H9 (cell line): ENCODE measurements around the gene ARL8A. TPM values are rescaled to one million over a fixed set of nuclear protein-coding genes. Genes with fewer than 3 reads are reported as not detected.

Experiments used
- DNase-seq: peaks from one replicate; pipeline ENCODE4 v3.0.0-alpha.2; 2017
- H2AFZ ChIP-seq: one replicate; pipeline ENCODE4 v1.6.1; 2013; ENCODE audit warnings: mild to moderate bottlenecking, low read length, control low read depth, moderate library complexity
- H2AK5ac ChIP-seq: 2 replicates; pipeline ENCODE4 v1.6.1; 2013; ENCODE audit warnings: low read length, control low read depth, mixed read lengths; ENCODE audit not compliant: insufficient read length
- H2BK120ac ChIP-seq: one replicate; pipeline ENCODE4 v1.6.1; 2013; ENCODE audit warnings: low read depth, mild to moderate bottlenecking, low read length, control low read depth, inconsistent platforms; ENCODE audit not compliant: poor library complexity, severe bottlenecking
- H2BK12ac ChIP-seq: 2 replicates; pipeline ENCODE4 v1.6.1; 2013; ENCODE audit warnings: low read length, control low read depth, mixed read lengths, low read depth; ENCODE audit not compliant: insufficient read length
- H2BK15ac ChIP-seq: 2 replicates; pipeline ENCODE4 v1.6.1; 2013; ENCODE audit warnings: low read depth, low read length, control low read depth
- H2BK20ac ChIP-seq: one replicate; pipeline ENCODE4 v1.6.1; 2013; ENCODE audit warnings: low read depth, mild to moderate bottlenecking, low read length, control low read depth, inconsistent platforms; ENCODE audit not compliant: poor library complexity, severe bottlenecking
- H2BK5ac ChIP-seq: 2 replicates; pipeline ENCODE4 v1.6.1; 2013; ENCODE audit warnings: low read length, control low read depth, mixed read lengths; ENCODE audit not compliant: insufficient read length
- H3K14ac ChIP-seq: 2 replicates; pipeline ENCODE4 v1.6.1; 2013; ENCODE audit warnings: low read length, control low read depth; ENCODE audit not compliant: insufficient read depth
- H3K18ac ChIP-seq: 2 replicates; pipeline ENCODE4 v1.6.1; 2013; ENCODE audit warnings: low read depth, mild to moderate bottlenecking, mixed read lengths, low read length, control low read depth; ENCODE audit not compliant: insufficient read length
- H3K23ac ChIP-seq: 2 replicates; pipeline ENCODE4 v1.6.1; 2013; ENCODE audit warnings: low read length, control low read depth, mixed read lengths, low read depth; ENCODE audit not compliant: insufficient read length
- H3K23me2 ChIP-seq: 2 replicates; pipeline ENCODE4 v1.6.1; 2013; ENCODE audit warnings: low read depth, mild to moderate bottlenecking, mixed read lengths, low read length, control low read depth; ENCODE audit not compliant: insufficient read length, poor library complexity, severe bottlenecking
- H3K27ac ChIP-seq: 2 replicates; pipeline ENCODE4 v1.5.1; 2013; ENCODE audit warnings: low read length, control low read depth, mixed read lengths, low read depth; ENCODE audit not compliant: insufficient read length
- H3K27me3 ChIP-seq: 2 replicates; pipeline ENCODE4 v1.6.1; 2013; ENCODE audit warnings: low read length, control low read depth, inconsistent platforms; ENCODE audit not compliant: insufficient read depth
- H3K4ac ChIP-seq: 2 replicates; pipeline ENCODE4 v1.6.1; 2013; ENCODE audit warnings: low read depth, mild to moderate bottlenecking, control low read depth, inconsistent platforms, low read length, moderate library complexity
- H3K4me1 ChIP-seq: 2 replicates; pipeline ENCODE4 v1.6.1; 2013; ENCODE audit warnings: low read length, control low read depth, inconsistent platforms; ENCODE audit not compliant: insufficient read depth
- H3K4me2 ChIP-seq: 2 replicates; pipeline ENCODE4 v1.6.1; 2013; ENCODE audit warnings: low read length, control low read depth, mixed read lengths; ENCODE audit not compliant: insufficient read length, insufficient read depth
- H3K56ac ChIP-seq: 2 replicates; pipeline ENCODE4 v1.6.1; 2013; ENCODE audit warnings: low read depth, mild to moderate bottlenecking, mixed read lengths, low read length, control low read depth; ENCODE audit not compliant: insufficient read length
- H3K79me1 ChIP-seq: 2 replicates; pipeline ENCODE4 v1.6.1; 2013; ENCODE audit warnings: low read depth, mild to moderate bottlenecking, moderate library complexity, low read length, control low read depth, inconsistent platforms; ENCODE audit not compliant: insufficient read depth, poor library complexity, severe bottlenecking
- H3K79me2 ChIP-seq: 2 replicates; pipeline ENCODE4 v1.6.1; 2013; ENCODE audit warnings: low read length, control low read depth, inconsistent platforms; ENCODE audit not compliant: insufficient read depth
- H3K9ac ChIP-seq: 2 replicates; pipeline ENCODE4 v1.6.1; 2013; ENCODE audit warnings: low read length, control low read depth, mixed read lengths; ENCODE audit not compliant: insufficient read length; ENCODE audit errors: extremely low read depth
- H3K9me3 ChIP-seq: one replicate; pipeline ENCODE4 v1.6.1; 2013; ENCODE audit warnings: low read depth, low read length, inconsistent platforms; ENCODE audit not compliant: control insufficient read depth
- H3T11ph ChIP-seq: one replicate; pipeline ENCODE4 v1.6.1; 2013; ENCODE audit warnings: mild to moderate bottlenecking, low read length, control low read depth, inconsistent platforms
- H4K20me1 ChIP-seq: one replicate; pipeline ENCODE4 v1.6.1; 2013; ENCODE audit not compliant: control insufficient read depth, insufficient read length, insufficient read depth
- H4K5ac ChIP-seq: 2 replicates; pipeline ENCODE4 v1.6.1; 2013; ENCODE audit warnings: low read depth, mild to moderate bottlenecking, mixed read lengths, low read length, control low read depth; ENCODE audit not compliant: insufficient read length
- H4K8ac ChIP-seq: replicated peaks from 2 replicates; pipeline ENCODE4 v1.6.1; 2013; ENCODE audit warnings: low read length, control low read depth, mixed read lengths, low read depth; ENCODE audit not compliant: insufficient read length
- H4K91ac ChIP-seq: 2 replicates; pipeline ENCODE4 v1.6.1; 2013; ENCODE audit warnings: low read depth, mild to moderate bottlenecking, moderate library complexity, mixed read lengths, low read length, control low read depth; ENCODE audit not compliant: insufficient read length
- H3K27ac Mint-ChIP-seq, 3 experiments: 2 replicates in 2 of 3; 3 replicates in 1 of 3; pipeline ENCODE4 v1.8.0; 2020 to 2021; ENCODE audit warnings: mixed read lengths in 3 of 3, mild to moderate bottlenecking in 1 of 3, moderate library complexity in 1 of 3
- H3K27me3 Mint-ChIP-seq: 2 replicates; pipeline ENCODE4 v1.8.0; 2021; ENCODE audit warnings: low read depth, mild to moderate bottlenecking, moderate library complexity, mixed read lengths
- H3K36me3 Mint-ChIP-seq, 3 experiments: 2 replicates in 2 of 3; 3 replicates in 1 of 3; pipeline ENCODE4 v1.8.0; 2020 to 2021; ENCODE audit warnings: low read depth in 3 of 3, mixed read lengths in 3 of 3; ENCODE audit not compliant: insufficient read depth in 1 of 3
- H3K4me1 Mint-ChIP-seq, 2 experiments: 2 replicates each; pipeline ENCODE4 v1.8.0; 2020; ENCODE audit warnings: mixed read lengths in 2 of 2
- H3K4me3 Mint-ChIP-seq, 2 experiments: 2 replicates in 1 of 2; 3 replicates in 1 of 2; pipeline ENCODE4 v1.8.0; 2020 to 2021; ENCODE audit warnings: mild to moderate bottlenecking in 2 of 2, mixed read lengths in 2 of 2, moderate library complexity in 1 of 2
- H3K9me3 Mint-ChIP-seq, 2 experiments: 2 replicates in 1 of 2; 3 replicates in 1 of 2; pipeline ENCODE4 v1.8.0; 2020; ENCODE audit warnings: mild to moderate bottlenecking in 2 of 2, mixed read lengths in 2 of 2, moderate library complexity in 1 of 2
- WGBS: extraction: QIAGEN DNeasy Blood & Tissue Kit; methylation state at CpG from one replicate; pipeline ENCODE4 v1.1.7; 2013; ENCODE audit warnings: missing lambda C conversion rate, low lambda C conversion rate, mixed read lengths; ENCODE audit not compliant: insufficient read length; ENCODE audit errors: extremely low coverage; 5-methylcytosine and 5-hydroxymethylcytosine counted together
- total RNA-seq: library from RNA; stranded (reverse); gene quantifications from 2 replicates; pipeline ENCODE4 v1.2.1, GENCODE V29; 2021
- TF ChIP-seq, protein P1 (sequence below): fragments of 200-600 bp; sonication (generic); conservative IDR thresholded peaks from 3 replicates; pipeline ENCODE4 v1.8.0; 2021; ENCODE audit warnings: antibody characterized with exemption, mild to moderate bottlenecking

The ARL8A gene
- total RNA-seq, 1 experiment from 2014 or later, result 67.2 TPM

GRCh38 chr1:202106340-202107254, 37.9 kb downstream of the ARL8A start:
- H3K18ac ChIP-seq, result no peak overlapping the region
- no peak for DNase-seq
- no peak overlapping the region for H2BK20ac ChIP-seq
- no peaks in the 10 kb centered on the region for H4K20me1 ChIP-seq
- no peak overlapping the region for H2AK5ac ChIP-seq
- H3K4me2 ChIP-seq, result no peak overlapping the region
- no peak overlapping the region for H2BK12ac ChIP-seq
- H3K27me3 Mint-ChIP-seq, result peaks cover 2% of the 10 kb centered on the region; the same call in 1 of the 2 replicates
- H3K4me1 ChIP-seq, result peaks cover 2% of the 10 kb centered on the region; the same call in 1 of the 2 replicates
- TF ChIP-seq, protein P1, sequence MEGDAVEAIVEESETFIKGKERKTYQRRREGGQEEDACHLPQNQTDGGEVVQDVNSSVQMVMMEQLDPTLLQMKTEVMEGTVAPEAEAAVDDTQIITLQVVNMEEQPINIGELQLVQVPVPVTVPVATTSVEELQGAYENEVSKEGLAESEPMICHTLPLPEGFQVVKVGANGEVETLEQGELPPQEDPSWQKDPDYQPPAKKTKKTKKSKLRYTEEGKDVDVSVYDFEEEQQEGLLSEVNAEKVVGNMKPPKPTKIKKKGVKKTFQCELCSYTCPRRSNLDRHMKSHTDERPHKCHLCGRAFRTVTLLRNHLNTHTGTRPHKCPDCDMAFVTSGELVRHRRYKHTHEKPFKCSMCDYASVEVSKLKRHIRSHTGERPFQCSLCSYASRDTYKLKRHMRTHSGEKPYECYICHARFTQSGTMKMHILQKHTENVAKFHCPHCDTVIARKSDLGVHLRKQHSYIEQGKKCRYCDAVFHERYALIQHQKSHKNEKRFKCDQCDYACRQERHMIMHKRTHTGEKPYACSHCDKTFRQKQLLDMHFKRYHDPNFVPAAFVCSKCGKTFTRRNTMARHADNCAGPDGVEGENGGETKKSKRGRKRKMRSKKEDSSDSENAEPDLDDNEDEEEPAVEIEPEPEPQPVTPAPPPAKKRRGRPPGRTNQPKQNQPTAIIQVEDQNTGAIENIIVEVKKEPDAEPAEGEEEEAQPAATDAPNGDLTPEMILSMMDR, result no peak
- H3K27ac ChIP-seq, result no peak overlapping the region
- no peak overlapping the region for H2BK120ac ChIP-seq
- H3K23me2 ChIP-seq, result no peaks in the 10 kb centered on the region
- no peak overlapping the region for H2BK5ac ChIP-seq
- peaks cover 44 to 57% of the 10 kb centered on the region in 2 experiments for H3K4me1 Mint-ChIP-seq
- no peak overlapping the region for H3K4me3 Mint-ChIP-seq
- H4K5ac ChIP-seq, result no peak overlapping the region
- no peak overlapping the region for H3K56ac ChIP-seq
- H3K23ac ChIP-seq, result no peak overlapping the region
- no peaks in the 10 kb centered on the region for H3K79me1 ChIP-seq
- no peaks in the 10 kb centered on the region for H3K27me3 ChIP-seq
- no peak overlapping the region for H2BK15ac ChIP-seq
- no peak overlapping the region for H2AFZ ChIP-seq
- no peak overlapping the region for H3K9ac ChIP-seq
- no CpG with 5 or more reads among the region's 10 CpGs for WGBS
- H3K79me2 ChIP-seq, result no peaks in the 10 kb centered on the region
- H3K36me3 Mint-ChIP-seq, result no peaks in the 10 kb centered on the region
- no peaks in the 10 kb centered on the region for H3K9me3 ChIP-seq
- H3K27ac Mint-ChIP-seq, result peak overlapping the region; percentile 27 to 96 (median 68); a peak in 3 of 7 replicates
- peak overlapping the region; percentile 4; the same call in 1 of the 2 replicates for H3K14ac ChIP-seq
- no peak overlapping the region for H4K91ac ChIP-seq
- H3K4ac ChIP-seq, result no peak overlapping the region
- no peak overlapping the region for H4K8ac ChIP-seq
- no peak overlapping the region for H3T11ph ChIP-seq
- no peaks in the 10 kb centered on the region for H3K9me3 Mint-ChIP-seq
